GM21619 (cell line): ENCODE data around the gene USP48.

Experiments
- ATAC-seq: cut with Tn5 transposase; IDR thresholded peaks from one replicate; pipeline ENCODE4 v1.9.1; 2021; ENCODE audit not compliant: unreplicated experiment

USP48 gene

GRCh38 chr1:21657456-21658190 is 125.3 kb downstream of the USP48 start:
- ATAC-seq, result no peak

- no peak for ATAC-seq
Observed at GRCh38 chr1:21655748-21656147, 127.2 kb downstream of the USP48 start.

- no peak for ATAC-seq
Observed at GRCh38 chr1:21655259-21655658, 127.7 kb downstream of the USP48 start.

- no peak for ATAC-seq
Observed at GRCh38 chr1:21654209-21654608, 128.7 kb downstream of the USP48 start.

GRCh38 chr1:21653744-21654100 is 129.2 kb downstream of the USP48 start:
- no peak for ATAC-seq

GRCh38 chr1:21652937-21653743 is 129.8 kb downstream of the USP48 start:
- no peak for ATAC-seq

GRCh38 chr1:21652101-21652936 is 130.6 kb downstream of the USP48 start:
- ATAC-seq, result no peak

- ATAC-seq, result no peak
Observed at GRCh38 chr1:21651214-21652042, 131.5 kb downstream of the USP48 start.

- no peak for ATAC-seq
Observed at GRCh38 chr1:21650400-21650799, 132.5 kb downstream of the USP48 start.

GRCh38 chr1:21649315-21649714 is 133.6 kb downstream of the USP48 start:
- no peak for ATAC-seq

- ATAC-seq, result no peak
Observed at GRCh38 chr1:21648791-21649190, 134.2 kb downstream of the USP48 start.

GRCh38 chr1:21648352-21648730 is 134.6 kb downstream of the USP48 start:
- ATAC-seq, result no peak

GRCh38 chr1:21647431-21648351 is 135.3 kb downstream of the USP48 start:
- ATAC-seq, result no peak

- no peak for ATAC-seq
Observed at GRCh38 chr1:21645550-21645949, 137.4 kb downstream of the USP48 start.

- no peak for ATAC-seq
Observed at GRCh38 chr1:21644906-21645305, 138.0 kb downstream of the USP48 start.

- ATAC-seq, result no peak
Observed at GRCh38 chr1:21644348-21644747, 138.6 kb downstream of the USP48 start.

- no peak for ATAC-seq
Observed at GRCh38 chr1:21643624-21644023, 139.3 kb downstream of the USP48 start.

- ATAC-seq, result no peak
Observed at GRCh38 chr1:21641967-21642739, 140.8 kb downstream of the USP48 start.

- no peak for ATAC-seq
Observed at GRCh38 chr1:21641537-21641936, 141.4 kb downstream of the USP48 start.
